DMS 273 (cell line): ENCODE measurements around the gene LOX.

Experiments used
- DNase-seq: peaks from one replicate; lab custom pipeline; 2025; ENCODE audit not compliant: unreplicated experiment; lab: John Stamatoyannopoulos, UW

LOX gene

GRCh38 chr5:122078116-122079110 lies at the start of gene LOX:
Gene LOX (minus strand): TSS chr5:122078259. CDS start chr5:122077985, 274 bp downstream.
- peak; percentile 74 for DNase-seq

GRCh38 chr5:122126756-122127321 lies 48.8 kb upstream of the LOX start:
- DNase-seq = peak; percentile 17

- DNase-seq = peak; percentile 50
Observed at GRCh38 chr5:122126177-122126755, 48.2 kb upstream of the LOX start.

- DNase-seq = no peak
Observed at GRCh38 chr5:122124766-122125165, 46.7 kb upstream of the LOX start.

GRCh38 chr5:122121479-122122465 lies 43.7 kb upstream of the LOX start:
- no peak for DNase-seq

GRCh38 chr5:122120957-122121356 lies 42.9 kb upstream of the LOX start:
- DNase-seq = no peak

GRCh38 chr5:122120493-122120892 lies 42.4 kb upstream of the LOX start:
- DNase-seq = no peak

GRCh38 chr5:122119205-122119604 lies 41.1 kb upstream of the LOX start:
- DNase-seq = no peak

GRCh38 chr5:122118356-122118948 lies 40.4 kb upstream of the LOX start:
- no peak for DNase-seq

- DNase-seq = no peak
Observed at GRCh38 chr5:122114501-122114900, 36.4 kb upstream of the LOX start.

- DNase-seq = no peak
Observed at GRCh38 chr5:122112733-122113558, 34.9 kb upstream of the LOX start.

- DNase-seq = no peak
Observed at GRCh38 chr5:122112063-122112462, 34.0 kb upstream of the LOX start.

GRCh38 chr5:122111460-122111859 lies 33.4 kb upstream of the LOX start:
- no peak for DNase-seq

GRCh38 chr5:122110987-122111386 lies 32.9 kb upstream of the LOX start:
- no peak for DNase-seq

- no peak for DNase-seq
Observed at GRCh38 chr5:122107016-122107415, 29.0 kb upstream of the LOX start.

- DNase-seq = no peak
Observed at GRCh38 chr5:122105909-122106308, 27.9 kb upstream of the LOX start.

- DNase-seq = no peak
Observed at GRCh38 chr5:122102825-122103224, 24.8 kb upstream of the LOX start.

- DNase-seq = peak; percentile 70
Observed at GRCh38 chr5:122101636-122102285, 23.7 kb upstream of the LOX start.
